Retina (tissue), 1 donor: ENCODE data around the gene MNDA.

ENCODE experiments used
- DNase-seq: peaks from one replicate; pipeline ENCODE4 v3.0.0-alpha.2; 2016

Gene MNDA

DNA sequence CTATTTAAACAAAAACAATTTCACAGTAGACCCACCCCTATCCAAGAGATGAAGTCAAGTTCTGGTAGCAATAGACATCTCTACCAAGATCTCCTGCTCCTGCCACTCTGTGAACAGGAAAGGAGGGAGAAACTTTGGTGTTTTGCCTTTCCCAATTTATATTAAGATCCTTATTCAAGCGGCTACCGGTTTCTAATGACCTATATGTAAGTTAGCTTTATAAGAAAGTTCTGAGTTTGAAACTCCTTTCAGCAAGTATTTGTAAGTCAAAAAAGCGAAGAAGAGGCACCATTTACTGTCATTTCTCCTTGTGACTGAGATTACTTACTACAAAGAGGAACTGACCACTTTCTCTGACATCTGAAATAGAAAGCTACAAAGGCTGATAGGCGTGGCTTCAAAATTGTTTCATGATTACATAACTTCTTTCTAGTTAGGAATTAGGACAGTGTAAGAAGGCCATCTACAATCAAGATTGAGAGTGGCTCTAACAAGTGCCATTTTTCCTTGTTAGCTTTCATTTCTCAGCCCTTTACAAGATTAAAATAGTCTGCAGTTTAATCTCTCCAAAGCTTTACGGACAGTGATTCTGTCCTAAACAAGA is at the start of gene MNDA:
Gene MNDA (plus strand): TSS at position 448 of the 604 bp plus-strand sequence. CDS start 10,803 bp downstream, outside the sequence.
- DNase-seq, result no peak

GRCh38 chr1:158793604-158794003 is 37.5 kb upstream of the MNDA start:
- DNase-seq, result no peak

- no peak for DNase-seq
Observed at GRCh38 chr1:158794247-158794646, 36.9 kb upstream of the MNDA start.

DNA sequence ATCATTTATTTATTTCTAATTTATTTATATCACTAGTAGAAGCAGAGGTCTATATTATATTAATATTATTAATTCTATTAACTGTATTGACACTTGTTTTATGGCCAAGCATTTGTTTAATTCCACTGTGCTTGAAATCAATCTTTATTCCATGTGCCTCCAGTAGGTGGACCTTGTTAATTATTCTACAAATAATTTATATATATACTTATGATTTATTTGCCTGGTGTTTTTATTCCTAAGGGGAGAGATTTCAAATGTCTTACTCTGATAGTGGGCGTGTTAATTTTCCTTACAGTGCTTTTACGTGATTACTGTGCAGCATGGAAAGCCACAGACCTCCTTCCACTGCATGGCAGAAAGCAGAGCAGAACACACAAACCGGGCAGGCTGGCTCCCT is 32.6 kb upstream of the MNDA start:
- DNase-seq, result no peak

GRCh38 chr1:158799689-158800088 is 31.5 kb upstream of the MNDA start:
- DNase-seq, result no peak

GRCh38 chr1:158800526-158800925 is 30.6 kb upstream of the MNDA start:
- no peak for DNase-seq

GRCh38 chr1:158801396-158801795 is 29.8 kb upstream of the MNDA start:
- no peak for DNase-seq

GRCh38 chr1:158803678-158804077 is 27.5 kb upstream of the MNDA start:
- DNase-seq, result no peak

GRCh38 chr1:158806916-158807536 is 24.1 kb upstream of the MNDA start:
- no peak for DNase-seq

DNA sequence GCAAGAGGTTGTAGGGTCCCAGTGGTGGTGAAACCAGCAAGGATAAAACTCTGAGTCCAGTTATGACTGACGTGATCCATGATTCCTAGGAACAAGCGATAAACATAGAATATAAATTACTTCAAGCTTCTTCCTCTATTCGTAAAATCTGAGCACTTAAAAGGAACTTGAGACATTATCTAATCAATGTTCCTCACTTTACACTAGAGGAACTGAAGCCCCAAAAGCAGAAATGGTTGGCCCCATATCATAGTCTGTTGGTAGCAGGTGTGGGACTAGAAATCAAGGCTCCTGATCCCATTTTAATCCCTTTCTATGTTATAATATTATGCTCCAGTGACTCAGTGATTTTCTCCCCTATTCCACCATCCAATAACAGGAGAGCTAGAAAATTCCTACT is 21.9 kb upstream of the MNDA start:
- DNase-seq, result no peak

GRCh38 chr1:158809862-158810261 is 21.3 kb upstream of the MNDA start:
- DNase-seq, result no peak

DNA sequence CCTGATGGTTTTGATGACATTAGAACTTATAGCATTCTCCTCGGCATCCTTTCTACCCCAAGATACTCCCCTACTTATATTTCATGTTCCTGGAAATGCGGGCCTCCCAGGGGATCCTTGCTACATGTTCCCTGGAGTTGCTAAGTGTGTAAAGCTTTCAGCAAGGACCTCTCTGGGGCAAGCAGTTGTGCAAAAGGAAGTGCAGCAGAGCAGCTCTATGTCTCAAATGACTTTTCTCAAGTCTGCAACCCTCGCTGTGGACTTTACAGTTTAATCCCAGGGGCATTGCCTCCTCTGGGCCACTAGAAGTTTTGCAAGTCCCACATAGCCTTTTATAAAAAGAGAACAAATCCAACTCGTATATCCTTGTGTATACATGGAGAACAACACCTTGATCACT is 20.8 kb upstream of the MNDA start:
- DNase-seq, result no peak

- DNase-seq, result no peak
Observed at GRCh38 chr1:158812336-158812735, 18.8 kb upstream of the MNDA start.

- DNase-seq, result no peak
Observed at GRCh38 chr1:158813164-158813563, 18.0 kb upstream of the MNDA start.

- no peak for DNase-seq
Observed at GRCh38 chr1:158814970-158815369, 16.2 kb upstream of the MNDA start.

DNA sequence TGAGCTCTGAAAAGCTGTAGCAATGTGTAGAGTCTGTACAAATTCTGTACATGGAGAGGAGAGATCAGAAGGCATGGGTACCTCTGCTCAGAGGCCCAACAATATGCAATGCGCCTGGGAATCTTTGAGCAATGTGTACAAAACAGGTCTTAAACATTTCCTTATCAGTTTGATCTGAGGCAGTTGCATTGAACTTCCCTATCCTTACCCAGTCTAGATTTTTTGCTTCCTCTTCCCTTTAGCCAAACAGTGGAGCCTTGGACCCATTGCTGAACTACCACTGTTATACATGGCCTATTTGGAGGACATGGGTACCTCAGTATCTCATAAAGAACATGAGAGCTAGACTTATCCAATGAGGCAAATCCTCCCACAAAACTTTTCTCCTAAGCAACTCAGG is 12.6 kb upstream of the MNDA start:
- DNase-seq, result no peak

DNA sequence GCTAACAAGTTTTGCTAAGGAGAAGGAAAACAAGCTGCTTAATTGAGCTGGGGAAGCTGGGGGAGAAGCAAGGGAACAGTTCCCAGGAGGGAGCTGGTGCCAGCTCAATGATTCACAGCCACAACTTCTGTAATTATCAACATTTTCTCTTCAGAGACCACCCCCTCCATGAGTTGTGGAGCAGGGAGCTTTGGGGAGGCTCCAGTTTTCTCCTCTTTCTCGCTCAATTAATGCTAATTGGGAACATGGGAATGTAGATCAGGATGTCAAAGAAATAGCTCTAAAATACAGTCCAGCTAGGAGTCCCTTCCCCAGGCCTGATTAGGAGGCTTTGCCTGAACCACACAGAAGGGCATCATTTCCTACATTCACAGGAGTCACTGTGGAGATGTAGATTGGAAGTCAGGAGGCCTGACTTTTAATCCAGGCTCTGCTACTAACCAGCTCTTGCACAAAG is 12.1 kb upstream of the MNDA start:
- no peak for DNase-seq

GRCh38 chr1:158819461-158820443 is 11.4 kb upstream of the MNDA start:
- DNase-seq, result no peak

DNA sequence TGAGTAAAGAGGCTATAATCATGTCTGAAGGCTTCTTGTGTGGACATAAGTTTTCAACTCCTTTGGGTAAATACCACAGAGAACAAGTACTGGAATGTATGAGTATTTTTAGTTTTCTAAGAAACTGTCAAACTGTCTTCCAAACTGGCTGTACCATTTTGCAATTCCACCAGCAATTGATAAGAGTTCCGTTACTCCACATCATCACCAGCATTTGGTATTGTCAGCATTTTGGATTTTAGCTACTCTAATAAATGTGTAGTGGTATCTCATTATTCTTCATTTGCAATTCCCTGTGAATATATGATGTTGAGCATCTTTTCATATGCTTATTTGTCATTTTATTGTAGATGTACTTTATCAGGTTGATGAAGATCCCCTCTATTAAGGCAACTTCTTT is 9.4 kb upstream of the MNDA start:
- no peak for DNase-seq

- DNase-seq, result no peak
Observed at GRCh38 chr1:158830074-158830677, 975 bp upstream of the MNDA start.

DNA sequence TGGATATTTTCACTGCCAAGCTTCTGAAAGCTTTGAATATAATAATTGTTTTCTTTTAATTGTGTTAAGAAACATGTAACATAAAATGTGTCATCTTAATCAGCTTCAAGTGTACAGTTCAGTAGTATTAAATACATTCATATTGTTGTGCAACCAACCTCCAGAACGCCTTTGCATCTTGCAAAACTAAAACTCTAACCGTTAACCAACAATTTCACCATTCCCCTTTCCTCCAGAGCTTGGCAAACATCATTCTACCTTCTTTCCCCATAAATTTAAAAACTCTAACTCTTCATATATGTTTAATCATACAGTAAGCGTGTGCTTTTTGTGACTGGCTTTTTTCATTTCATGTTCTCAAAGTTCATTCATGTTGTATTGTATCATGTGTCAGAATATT is 2.1 kb downstream of the MNDA start:
- no peak for DNase-seq

DNA sequence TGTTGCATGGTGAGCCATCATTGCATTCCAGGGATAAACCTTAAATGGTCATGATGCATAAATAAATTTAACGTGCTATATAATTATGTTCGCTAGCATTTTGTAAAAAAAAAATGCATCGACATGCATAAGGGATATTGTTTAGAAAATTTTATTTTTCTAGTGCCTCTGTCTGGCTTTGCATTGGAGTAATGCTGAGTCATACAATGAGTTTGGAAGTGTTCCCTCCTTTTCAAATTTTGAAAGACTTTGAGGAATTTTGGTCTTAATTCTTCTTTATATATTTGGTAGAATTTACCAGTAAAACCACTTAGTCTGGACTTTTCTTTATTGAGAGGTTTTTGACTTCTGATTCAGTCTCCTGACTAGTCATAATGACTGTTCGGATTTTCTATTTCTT is 4.9 kb downstream of the MNDA start:
- no peak for DNase-seq

DNA sequence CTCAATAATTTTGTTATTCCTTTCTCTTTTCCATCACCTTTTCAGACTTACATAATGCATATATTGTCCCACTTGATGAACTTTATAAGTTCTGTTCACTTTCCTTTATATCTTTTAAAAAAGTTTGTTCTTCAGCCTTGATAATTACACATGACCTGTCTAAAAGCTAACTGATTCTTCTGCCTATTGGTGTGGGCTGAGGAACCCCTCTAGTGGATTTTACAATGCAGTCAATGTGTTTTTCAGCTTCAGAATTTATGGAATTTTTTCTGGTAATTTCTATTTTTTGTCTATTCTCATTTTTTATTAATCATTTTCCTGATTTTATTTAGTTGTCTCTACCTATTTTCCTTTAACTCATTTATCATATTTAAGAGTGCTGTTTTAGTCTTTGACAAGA is 7.5 kb downstream of the MNDA start:
- no peak for DNase-seq
